ENCODE measurements around the gene RAD51B. TPM values are rescaled to one million over a fixed set of nuclear protein-coding genes. Genes with fewer than 3 reads are reported as not detected.

Gene RAD51B
- total RNA-seq, 1 donor from 2014 or later = 5.3 TPM

DNA sequence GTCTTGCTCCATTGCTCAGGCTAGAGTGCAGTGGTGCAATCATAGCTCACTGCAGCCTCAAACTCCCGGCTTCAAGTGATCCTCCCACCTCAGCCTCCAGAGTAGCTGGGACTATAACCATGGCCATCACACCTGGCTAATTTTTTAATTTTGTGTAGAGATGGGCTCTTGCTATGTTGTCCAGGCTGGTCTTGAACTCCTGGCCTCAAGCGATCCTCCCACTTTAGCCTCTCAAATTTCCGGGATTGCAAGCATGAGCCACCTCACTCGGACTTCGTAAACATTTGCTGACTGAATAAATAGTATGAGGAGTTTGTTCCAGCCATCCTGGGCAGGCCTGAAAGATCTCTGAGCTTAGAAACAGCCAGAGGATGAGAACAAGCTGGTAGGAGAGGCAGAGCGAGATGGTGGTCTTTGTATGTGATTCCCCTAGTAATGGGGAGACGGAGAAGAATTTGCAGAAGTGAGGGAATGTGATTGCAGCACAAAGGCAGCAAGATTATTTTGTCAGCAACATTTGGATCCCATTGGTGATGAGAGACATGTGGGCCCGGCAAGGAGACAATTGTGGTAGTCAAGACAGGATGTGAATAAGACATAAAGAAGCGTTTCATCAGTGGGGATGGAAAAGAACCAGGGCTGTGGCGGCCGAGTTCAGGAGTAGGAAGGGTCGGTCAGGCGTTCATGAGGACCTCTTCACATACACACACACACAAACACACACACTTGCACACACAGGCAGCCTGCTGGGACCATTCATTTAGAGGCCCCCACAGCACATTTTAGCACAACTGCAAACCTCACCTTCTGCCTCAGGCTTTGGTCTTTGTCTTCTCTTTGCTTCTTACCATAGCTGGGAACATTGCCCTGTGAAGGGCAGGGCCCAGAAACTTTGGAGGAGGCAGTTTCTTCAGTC is 817.8 kb downstream of the RAD51B start:
- DNase-seq (ENCODE audit: low spot score in 2 of 2) (no peak), FAIRE-seq (no peak)

DNA sequence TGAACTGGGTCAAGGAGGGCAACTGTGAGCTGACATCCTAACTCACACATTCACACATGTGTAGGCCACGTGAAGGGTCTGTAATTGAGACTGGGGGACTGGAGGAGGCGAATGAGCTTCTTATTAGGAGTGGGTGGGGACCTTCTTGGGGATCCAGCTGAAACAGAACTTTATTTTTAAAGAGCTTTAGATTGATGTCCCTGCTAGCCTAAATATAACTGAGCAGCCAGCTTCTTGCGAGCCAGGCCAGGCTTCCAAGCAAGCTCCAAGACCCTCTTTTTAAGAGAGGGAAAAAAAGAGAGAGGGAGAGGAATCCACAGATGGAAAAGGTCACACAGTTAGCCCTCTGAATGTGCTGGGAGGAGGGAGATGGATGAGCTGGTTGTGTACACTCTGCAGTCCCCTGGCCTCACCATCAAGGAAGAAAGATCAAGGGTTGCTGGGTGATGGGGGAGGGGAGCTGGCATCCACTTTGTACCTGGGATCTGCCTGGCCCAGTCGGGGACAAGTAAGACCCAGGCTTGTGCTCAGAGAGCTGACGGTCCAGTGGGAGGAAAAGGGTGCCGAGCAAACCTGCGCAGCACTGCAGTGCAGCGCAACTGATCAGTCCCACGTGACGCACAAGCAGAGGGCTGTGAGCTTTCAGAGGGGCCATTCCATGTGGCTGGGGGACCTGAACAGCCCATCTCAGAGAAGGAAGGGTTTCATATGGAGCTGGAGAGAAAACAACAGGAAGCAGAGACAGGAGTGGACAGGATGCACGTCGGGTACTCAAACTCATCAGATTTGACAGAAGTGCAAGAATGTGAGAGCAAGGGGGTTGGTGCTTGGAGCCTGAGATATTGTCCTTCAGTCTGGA is 818.8 kb downstream of the RAD51B start:
- no peak for DNase-seq (ENCODE audit: low spot score in 2 of 2)
- no peak for FAIRE-seq

DNA sequence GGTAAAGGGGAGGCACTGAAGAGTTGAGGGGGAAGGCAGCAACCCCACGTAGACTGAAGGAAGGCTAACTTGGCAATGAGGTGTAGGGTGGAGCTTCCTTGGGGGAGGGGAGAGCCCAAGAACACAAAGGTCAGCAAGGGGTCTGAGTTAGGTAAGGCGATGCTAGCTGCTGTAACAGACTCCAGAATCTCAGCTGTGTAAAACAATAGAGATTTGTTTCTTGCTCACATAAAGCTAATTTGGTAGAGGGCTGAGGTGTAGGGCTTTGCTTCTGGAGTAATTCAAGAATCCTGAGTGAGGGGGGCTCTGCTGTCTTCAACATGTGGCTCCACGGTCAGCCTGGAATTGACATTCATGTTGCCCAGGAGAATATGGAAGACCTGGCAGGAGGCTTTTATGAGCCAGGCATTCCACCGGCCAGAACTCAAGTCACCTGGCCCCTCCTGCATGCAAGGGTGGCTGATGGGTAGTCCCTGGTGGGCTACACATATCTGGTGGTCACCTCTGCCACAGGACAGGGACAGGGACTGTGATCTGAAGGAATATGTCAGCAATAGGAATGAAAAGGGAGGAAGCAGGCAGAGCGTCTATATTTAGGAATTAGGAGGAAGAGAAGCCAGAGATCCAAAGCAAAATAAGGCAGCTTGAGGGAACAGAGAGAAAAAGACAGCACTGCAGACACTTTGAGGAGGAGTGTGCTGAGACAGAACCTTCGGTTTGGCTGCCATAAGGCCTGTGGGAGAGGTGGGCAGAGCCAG is 819.6 kb downstream of the RAD51B start:
- FAIRE-seq = no peak
- no peak for DNase-seq (ENCODE audit: low spot score in 2 of 2)

DNA sequence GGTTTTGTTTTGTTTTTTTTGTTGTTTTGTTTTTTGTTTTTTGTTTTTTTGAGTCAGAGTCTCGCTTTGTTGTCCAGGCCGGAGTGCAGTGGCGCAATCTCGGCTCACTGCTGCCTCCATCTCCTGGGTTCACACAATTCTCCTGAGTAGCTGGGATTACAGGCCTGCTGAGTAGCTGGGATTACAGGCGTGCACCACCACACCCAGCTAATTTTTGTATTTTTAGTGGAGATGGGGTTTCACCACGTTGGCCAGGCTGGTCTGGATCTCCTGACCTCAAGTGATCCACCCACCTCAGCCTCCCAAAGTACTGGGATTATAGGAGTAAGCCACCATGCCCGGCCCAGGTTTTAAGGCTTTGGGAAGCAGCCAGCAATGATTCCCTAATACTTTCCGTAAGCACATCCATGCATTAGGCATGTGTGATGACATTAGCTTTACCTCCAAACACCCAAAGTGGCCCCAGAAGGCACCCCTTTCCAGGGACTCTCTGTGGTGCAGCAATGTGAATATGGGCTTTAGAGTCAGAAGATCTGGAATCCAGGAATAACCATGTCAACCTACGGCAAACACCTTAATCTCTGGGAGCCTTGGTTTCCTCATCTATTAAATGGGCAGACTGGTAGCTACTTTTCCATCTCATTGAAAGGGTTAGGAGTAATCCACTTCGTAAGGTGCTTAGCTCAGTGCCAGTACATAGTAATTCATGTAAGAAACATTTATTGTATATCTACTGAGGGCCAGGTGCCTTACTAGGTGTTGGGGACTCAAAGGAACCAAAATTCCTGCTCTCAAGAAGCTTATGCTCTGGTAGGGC is 820.4 kb downstream of the RAD51B start:
- DNase-seq (ENCODE audit: low spot score in 2 of 2) (no peak), FAIRE-seq (no peak)

DNA sequence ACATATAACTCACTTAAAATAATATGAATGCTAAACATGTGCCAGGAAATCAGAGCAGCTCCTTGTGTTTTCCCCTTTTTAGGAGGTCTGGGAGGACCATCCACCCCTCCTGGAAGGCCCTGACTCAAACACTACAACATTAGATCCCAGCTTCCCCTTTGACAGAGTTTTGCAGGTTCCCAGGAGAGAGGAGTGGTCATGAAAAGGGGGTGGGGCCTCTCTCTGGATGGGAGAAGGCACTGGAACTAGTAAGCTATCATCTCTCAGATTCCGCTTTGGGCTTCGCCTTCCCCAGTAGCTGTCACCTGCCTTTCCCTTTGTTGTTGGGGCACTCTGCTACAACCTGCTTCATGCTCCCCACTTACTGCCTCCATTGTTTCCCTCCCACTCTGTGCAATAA is 824.1 kb downstream of the RAD51B start:
- no peak for DNase-seq (ENCODE audit: low spot score in 2 of 2)
- FAIRE-seq = no peak

DNA sequence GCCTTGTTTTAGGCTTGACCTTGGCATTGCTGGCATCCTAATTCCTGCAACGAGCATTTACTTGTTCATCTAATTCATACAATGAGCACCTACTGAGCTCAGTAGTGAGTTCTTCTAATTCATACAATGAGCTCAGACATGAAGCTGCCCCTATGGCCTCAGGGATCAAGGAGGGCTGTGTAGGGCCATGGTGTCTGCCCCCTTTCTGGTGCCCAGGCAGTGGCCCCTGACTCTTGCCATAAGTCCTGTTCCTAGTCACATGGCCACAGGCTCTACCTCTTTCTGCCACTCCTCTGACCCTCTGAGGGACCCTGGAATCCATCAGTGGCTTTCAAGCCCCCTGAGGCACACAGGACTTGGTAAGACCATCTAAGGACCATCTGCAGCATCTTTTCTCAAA is 824.5 kb downstream of the RAD51B start:
- DNase-seq (ENCODE audit: low spot score in 2 of 2) = no peak
- no peak for FAIRE-seq

DNA sequence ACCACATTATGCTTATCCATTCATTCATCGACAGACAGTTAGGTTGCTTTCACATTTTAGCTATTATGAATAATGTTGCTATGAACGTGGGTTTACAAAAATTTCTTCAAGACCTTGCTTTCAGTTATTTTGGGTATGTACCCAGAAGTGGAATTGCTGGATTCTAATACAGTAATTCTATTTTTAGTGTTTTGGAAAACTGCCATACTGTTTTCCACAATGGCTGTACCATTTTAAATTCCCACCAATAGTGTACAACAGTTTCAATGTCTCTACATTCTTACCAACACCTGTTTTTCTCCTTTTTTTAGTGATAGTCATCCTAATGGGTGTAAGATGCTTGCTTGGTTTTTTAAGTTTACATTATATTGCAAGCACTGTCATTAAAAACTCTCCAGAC is 825.8 kb downstream of the RAD51B start:
- no peak for FAIRE-seq
- no peak for DNase-seq (ENCODE audit: low spot score in 2 of 2)

DNA sequence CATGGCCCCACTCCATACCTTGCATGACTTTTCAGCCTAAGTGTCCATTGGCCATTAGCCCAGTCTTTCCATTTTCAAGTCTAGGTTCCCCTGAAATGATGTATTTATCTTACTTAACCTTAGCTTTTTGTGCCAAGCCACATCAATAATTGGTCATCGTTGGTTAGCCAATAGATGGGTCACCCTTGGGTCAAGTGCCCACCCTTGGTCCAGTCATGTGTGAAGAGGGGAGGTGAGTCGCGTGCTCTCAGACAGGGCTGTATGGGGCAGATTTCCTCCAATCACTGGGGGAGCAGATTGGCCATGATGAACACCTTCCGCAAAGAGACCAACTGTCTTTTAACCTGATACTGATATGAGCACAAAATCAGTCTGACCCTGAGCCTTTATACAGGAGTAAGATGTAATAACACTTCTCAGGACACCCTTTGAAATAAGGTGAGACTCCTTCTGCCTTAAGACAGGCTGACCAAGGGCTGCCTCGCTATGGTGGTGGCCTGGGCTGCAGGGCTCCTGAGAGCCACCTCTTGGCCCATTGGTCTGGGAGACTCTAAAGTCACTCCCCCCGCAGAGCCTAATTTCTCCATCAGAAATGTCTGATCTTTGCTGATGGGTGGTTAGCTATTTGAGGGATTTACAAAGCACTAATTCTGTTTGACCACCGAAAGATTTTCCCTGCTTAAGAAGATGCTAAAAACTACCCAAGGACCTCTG is 830.1 kb downstream of the RAD51B start:
- no peak for DNase-seq (ENCODE audit: low spot score in 2 of 2)
- no peak for FAIRE-seq

DNA sequence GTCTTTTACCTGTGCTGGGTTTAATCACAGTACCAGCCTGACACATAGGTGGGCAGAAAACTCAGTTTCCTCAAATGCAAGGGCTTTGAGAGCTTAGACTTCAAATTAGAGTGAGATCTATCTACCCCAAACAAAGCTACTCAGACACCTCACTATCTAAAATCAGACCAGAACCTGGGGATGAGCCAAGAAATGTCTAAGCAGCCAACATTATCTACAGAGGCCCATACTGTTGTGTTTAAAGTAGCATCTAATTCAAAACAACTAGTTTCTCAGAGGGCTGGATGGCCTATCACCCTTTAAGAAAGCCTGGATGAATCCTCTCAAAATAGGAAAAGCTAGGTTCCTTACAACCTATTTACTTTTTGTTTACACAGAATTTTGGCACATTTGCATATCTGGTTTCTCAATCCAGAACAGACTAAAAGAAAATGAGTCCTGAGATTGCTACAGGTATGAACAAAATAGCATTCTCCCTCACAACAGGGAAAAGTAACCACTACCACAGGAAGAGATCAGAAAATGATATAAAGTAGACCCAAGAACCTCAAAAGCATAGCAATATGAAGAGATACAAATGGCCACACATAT is 830.9 kb downstream of the RAD51B start:
- no peak for FAIRE-seq
- DNase-seq (ENCODE audit: low spot score in 2 of 2) = no peak

DNA sequence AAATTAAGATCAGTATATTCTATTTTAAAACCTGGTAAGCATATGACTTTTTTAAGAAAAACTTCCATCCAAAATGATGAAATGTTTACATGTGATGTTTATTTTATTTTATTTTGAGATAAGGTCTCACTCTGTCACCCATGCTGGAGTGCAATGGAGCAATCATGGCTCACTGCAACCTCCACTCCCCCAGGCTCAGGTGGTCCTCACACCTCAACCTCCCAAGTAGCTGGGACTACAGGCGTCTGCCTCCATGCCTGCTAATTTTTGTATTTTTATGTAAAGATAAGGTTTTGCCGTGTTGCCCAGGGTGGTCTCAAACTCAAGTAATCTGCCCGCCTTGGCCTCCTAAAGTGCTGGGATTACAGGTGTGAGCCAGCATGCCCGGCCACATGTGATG is 831.5 kb downstream of the RAD51B start:
- FAIRE-seq = no peak
- DNase-seq (ENCODE audit: low spot score in 2 of 2) = no peak

DNA sequence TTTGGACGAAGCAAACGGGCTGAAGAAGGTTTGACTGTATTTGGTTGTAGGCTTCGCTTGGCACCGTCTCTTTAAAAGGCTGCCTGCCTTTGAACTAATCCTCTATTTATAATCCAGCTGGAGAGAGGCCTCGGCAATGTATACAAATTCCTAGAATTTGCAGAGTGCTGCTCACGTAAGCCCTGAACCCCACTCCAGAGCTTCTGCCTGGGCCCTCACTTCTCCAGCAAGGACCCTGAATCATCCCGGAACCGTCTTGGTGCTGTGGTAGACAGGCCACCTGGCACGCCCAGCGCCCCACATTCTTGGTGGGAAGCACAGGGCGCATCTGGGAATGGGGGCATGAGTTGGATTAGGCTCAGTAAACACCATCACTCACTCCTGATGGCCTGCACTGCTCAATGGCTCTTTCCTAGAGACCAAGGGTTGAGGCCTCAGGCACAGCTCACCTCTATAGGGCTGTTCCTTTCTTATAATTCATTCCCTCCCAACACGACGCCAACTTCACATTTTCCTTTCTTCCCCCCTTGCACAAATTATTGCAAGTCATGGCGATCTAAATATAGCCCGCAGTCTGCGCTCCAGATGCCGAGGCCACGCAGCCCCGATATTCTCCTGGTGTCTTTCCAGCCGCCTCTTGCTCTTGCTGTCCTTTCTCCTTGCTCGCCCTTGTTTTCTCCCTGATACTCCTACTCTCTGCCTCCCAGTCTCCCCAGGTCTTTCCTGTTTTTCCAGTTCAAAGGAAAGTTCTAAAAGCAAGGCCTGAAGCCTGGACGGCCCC is 832.3 kb downstream of the RAD51B start:
- no peak for FAIRE-seq
- no peak for DNase-seq (ENCODE audit: low spot score in 2 of 2)

DNA sequence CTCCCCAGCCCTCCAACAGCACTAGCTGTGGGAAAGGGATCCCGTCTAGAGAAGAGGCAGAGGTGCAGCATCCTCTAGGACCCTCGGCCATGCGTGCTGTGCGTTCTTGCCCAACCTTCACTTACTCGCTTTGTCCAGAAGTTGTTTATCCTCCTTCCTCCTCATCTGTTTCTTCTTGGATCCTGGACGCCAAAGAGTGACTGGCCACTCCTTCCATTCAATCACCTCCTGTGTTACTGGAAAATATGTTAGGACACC is 832.8 kb downstream of the RAD51B start:
- no peak for DNase-seq (ENCODE audit: low spot score in 2 of 2)
- FAIRE-seq = no peak

DNA sequence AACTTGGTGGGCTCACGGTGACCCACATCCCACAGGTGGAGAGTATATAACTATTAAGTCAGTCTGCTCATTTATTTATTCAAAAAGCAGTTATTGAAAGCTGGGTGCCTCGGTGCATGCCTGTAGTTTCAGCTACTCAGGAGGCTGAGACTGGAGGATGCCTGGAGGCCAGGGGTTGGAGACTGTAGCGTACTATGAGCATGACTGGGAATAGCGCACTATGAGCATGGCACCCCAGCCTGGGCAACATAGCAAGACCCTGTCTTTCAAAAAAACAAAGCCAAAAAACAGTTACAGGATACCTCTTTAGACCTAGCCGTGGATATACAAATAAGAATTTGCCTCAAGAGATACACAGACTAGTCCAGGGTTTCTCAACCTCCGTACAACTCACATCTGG is 833.5 kb downstream of the RAD51B start:
- DNase-seq (ENCODE audit: low spot score in 2 of 2) (no peak), FAIRE-seq (no peak)

DNA sequence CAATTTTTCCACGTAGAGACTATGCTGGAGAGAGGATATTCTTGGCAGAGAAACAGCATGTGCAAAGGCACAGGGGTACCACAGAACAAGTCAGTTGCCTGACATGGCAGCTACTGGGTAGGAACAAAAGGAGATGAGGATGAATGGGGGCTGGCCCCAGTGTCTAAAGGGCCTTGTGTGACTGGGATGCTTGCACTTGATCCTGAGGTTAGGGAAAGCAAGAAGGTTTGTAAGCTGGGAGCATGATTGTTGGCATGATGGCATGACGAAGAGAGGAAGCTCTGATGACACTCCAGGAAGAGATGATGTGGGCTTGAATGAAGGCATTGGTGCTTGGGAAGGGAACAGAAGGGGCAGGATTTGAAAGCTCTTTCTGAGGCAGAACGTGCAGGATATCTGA is 834.2 kb downstream of the RAD51B start:
- FAIRE-seq (no peak), DNase-seq (ENCODE audit: low spot score in 2 of 2) (no peak)

DNA sequence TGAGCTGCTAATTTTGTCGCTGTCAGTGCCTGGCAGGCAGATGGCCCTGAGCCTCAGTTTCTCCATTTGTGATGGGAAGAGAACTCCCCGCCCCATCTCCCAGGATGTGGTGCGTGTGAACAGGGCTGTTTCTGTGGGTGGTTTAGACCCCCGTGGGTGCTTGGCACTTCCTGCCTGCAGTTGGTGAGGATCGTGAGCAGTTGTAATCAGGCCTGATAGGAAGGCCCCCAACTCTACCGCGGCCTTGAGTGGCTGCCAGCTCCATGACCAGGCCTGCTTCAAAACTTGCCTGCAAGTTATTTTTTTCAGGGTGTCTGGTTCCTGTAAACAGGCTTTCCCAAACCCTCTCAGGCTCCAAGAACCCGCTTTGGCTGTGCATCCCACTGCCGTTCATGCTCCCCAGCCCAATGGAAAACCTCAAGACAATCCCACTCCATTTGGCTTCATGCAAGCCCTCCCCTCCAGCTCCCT is 834.9 kb downstream of the RAD51B start:
- FAIRE-seq (no peak), DNase-seq (ENCODE audit: low spot score in 2 of 2) (no peak)

DNA sequence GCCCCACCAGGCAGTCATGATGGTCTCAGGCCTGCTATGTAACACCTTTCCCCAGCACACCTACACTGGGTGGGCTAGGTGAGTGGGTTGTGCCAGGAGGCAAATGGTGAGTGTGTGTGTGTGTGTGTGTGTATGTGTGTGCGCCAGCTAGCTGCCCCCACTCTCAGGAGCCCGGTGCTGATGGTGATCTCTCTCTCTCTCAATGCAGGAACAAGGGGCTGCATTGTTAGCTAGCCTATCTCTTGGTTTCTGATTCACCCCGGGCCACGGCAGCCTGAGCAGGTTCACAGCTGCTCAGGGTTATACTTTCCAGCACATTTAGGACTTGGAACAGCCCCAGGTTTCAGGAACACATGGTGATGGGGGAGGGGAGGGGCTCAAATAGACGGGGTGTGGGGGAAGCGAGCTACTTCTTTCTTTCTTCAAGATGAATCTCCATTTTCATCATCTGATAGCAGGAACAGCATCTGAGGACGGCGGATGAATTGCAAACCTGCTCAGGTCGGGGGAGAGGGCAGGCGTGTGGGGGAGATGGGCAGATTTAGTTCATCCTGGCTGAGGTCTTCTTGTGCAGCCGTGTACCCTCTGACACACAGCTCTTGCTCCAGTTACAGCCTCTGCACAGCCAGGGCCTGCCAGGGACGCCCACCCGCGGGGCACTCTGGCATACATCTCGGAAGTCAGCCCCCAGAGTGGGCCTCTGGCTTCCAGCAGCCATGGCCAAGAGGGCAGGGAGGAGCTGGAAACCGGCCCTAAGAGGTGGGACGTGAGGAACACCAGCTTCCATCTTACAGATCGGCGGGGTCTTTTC is 835.6 kb downstream of the RAD51B start:
- FAIRE-seq (no peak), DNase-seq (ENCODE audit: low spot score in 2 of 2) (no peak)

DNA sequence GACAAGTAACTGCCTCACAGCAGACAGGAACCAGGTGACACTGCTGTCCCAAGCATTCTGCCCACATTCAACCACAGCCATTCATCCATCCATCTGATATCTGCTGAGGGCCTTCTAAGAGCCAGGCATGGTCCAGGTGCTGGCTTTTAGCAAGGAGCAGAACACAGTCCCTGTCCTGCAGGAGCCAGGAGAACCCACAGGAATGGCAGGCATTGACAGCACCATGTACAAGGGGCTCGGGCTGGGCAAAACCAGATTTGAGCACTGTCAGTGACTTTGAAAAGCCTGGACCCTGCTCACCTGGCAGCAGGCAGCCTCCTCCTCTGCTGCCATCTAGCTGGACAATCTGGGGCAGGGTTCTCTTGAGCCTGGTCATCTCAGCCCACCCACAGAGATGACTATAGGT is 836.3 kb downstream of the RAD51B start:
- DNase-seq (ENCODE audit: low spot score in 2 of 2) (no peak), FAIRE-seq (no peak)

DNA sequence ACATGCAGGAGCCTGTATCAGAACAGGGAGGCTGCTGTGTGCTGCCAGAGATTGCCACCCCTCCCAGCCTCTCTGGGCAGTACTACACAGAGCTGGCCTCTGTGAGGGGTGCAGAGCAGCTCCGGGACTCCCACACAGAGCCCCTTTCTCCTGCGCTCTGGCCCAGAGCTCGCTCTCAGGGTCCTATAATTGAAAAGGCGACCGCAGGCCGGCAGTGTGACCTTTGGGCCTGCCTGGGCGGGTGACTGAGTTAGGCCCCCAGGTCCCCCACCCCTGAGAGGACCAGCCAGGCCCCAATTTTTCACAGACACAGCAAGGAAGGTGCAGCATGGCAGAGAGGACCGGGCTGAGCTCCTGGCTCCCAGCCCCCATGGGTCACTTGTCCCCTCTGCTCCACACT is 836.9 kb downstream of the RAD51B start:
- no peak for DNase-seq (ENCODE audit: low spot score in 2 of 2)
- FAIRE-seq = no peak
